ENCODE data around the gene TCEANC2. TPM values are rescaled to one million over a fixed set of nuclear protein-coding genes. Genes with fewer than 3 reads are reported as not detected.

The TCEANC2 gene
- total RNA-seq, 1 experiment from 2014 or later, result 4.2 TPM

- H3K4me3 ChIP-seq (ENCODE audit: low read depth, low read length, poor library complexity, severe bottlenecking), result no peak overlapping the region
- peaks cover 34% of the 10 kb centered on the region for H3K4me1 ChIP-seq (ENCODE audit: insufficient read depth, low read length, poor library complexity, severe bottlenecking)
- H3K27me3 ChIP-seq (replicated peaks; ENCODE audit: insufficient read depth, low read depth, low read length, poor library complexity), result no peaks in the 10 kb centered on the region
- no peaks in the 10 kb centered on the region for H3K9me3 ChIP-seq (ENCODE audit: low read depth, low read length, poor library complexity, severe bottlenecking)
- DNase-seq (ENCODE audit: low spot score), result peak; percentile 91
- BruUV-seq (replicated peaks), result no TSS peak
- no peak for TF ChIP-seq CTCF (conservative IDR thresholded peaks at IDR 0.05; ENCODE audit: low read depth, low read length)
- TF ChIP-seq EZH2 (IDR thresholded peaks at IDR 0.05; ENCODE audit: borderline replicate concordance, low read depth, low read length, poor library complexity, severe bottlenecking), result no peak
- intact Hi-C loops (cut with micrococcal nuclease; ENCODE audit: unreplicated experiment), result no loop called here
- peak overlapping the region; percentile 75 for H3K27ac ChIP-seq (ENCODE audit: low read depth, low read length, poor library complexity, severe bottlenecking)
- H3K36me3 ChIP-seq (ENCODE audit: insufficient read depth, low read length, poor library complexity, severe bottlenecking), result no peaks in the 10 kb centered on the region
- POLR2A ChIA-PET (ENCODE audit: low non-redundant PET), result no interaction called here
- CTCF ChIA-PET, result no interaction called here
Observed at GRCh38 chr1:54095546-54096226, 42.3 kb downstream of the TCEANC2 start.

GRCh38 chr1:54096227-54096876 is 42.9 kb downstream of the TCEANC2 start:
- POLR2A ChIA-PET (ENCODE audit: low non-redundant PET), result no interaction called here
- DNase-seq (ENCODE audit: low spot score), result peak; percentile 53

GRCh38 chr1:54096877-54097240 is 43.5 kb downstream of the TCEANC2 start:
- TF ChIP-seq CTCF (conservative IDR thresholded peaks at IDR 0.05; ENCODE audit: low read depth, low read length) (no peak), EZH2 (IDR thresholded peaks at IDR 0.05; ENCODE audit: borderline replicate concordance, low read depth, low read length, poor library complexity, severe bottlenecking) (no peak)
- intact Hi-C loops (cut with micrococcal nuclease; ENCODE audit: unreplicated experiment), result no loop called here
- BruUV-seq (replicated peaks), result no TSS peak
- Histone ChIP-seq H3K4me1 (ENCODE audit: insufficient read depth, low read length, poor library complexity, severe bottlenecking) (peaks cover 28% of the 10 kb centered on the region), H3K27me3 (replicated peaks; ENCODE audit: insufficient read depth, low read depth, low read length, poor library complexity) (no peaks in the 10 kb centered on the region), H3K4me3 (ENCODE audit: low read depth, low read length, poor library complexity, severe bottlenecking) (no peak overlapping the region), H3K36me3 (ENCODE audit: insufficient read depth, low read length, poor library complexity, severe bottlenecking) (no peaks in the 10 kb centered on the region), H3K9me3 (ENCODE audit: low read depth, low read length, poor library complexity, severe bottlenecking) (no peaks in the 10 kb centered on the region), H3K27ac (ENCODE audit: low read depth, low read length, poor library complexity, severe bottlenecking) (peak overlapping the region; percentile 75)
- ChIA-PET CTCF (no interaction called here), POLR2A (ENCODE audit: low non-redundant PET) (no interaction called here)
- peak; percentile 22 for DNase-seq (ENCODE audit: low spot score)

More at GRCh38 chr1:54096227-54096876, 42.9 kb downstream of the TCEANC2 start:
- peak overlapping the region; percentile 75 for H3K27ac ChIP-seq (ENCODE audit: low read depth, low read length, poor library complexity, severe bottlenecking)
- H3K9me3 ChIP-seq (ENCODE audit: low read depth, low read length, poor library complexity, severe bottlenecking), result no peaks in the 10 kb centered on the region
- peaks cover 28% of the 10 kb centered on the region for H3K4me1 ChIP-seq (ENCODE audit: insufficient read depth, low read length, poor library complexity, severe bottlenecking)
- intact Hi-C loops (cut with micrococcal nuclease; ENCODE audit: unreplicated experiment), result no loop called here
- no peak for TF ChIP-seq CTCF (conservative IDR thresholded peaks at IDR 0.05; ENCODE audit: low read depth, low read length)
- TF ChIP-seq EZH2 (IDR thresholded peaks at IDR 0.05; ENCODE audit: borderline replicate concordance, low read depth, low read length, poor library complexity, severe bottlenecking), result no peak
- CTCF ChIA-PET, result no interaction called here
- H3K36me3 ChIP-seq (ENCODE audit: insufficient read depth, low read length, poor library complexity, severe bottlenecking), result no peaks in the 10 kb centered on the region
- H3K4me3 ChIP-seq (ENCODE audit: low read depth, low read length, poor library complexity, severe bottlenecking), result no peak overlapping the region
- H3K27me3 ChIP-seq (replicated peaks; ENCODE audit: insufficient read depth, low read depth, low read length, poor library complexity), result no peaks in the 10 kb centered on the region
- no TSS peak for BruUV-seq (replicated peaks)

Measured in A673 (cell line).